NT2/D1 (cell line): ENCODE results near the gene PPA2.
"Not testable (repeated sequence)": the region's sequence is repeated elsewhere in the genome, so short reads cannot be mapped to it uniquely, and the experiment has no call there.

Experiments used
- DNase-seq: peaks from one replicate; pipeline ENCODE4 v3.0.0-alpha.2; 2011; ENCODE audit warnings: low read depth, low spot score
- H3K27me3 ChIP-seq: 2 replicates; pipeline ENCODE4 v1.6.0; 2011; ENCODE audit warnings: mild to moderate bottlenecking; ENCODE audit not compliant: insufficient read length, insufficient read depth
- H3K36me3 ChIP-seq: 2 replicates; pipeline ENCODE4 v1.6.1; 2011; ENCODE audit warnings: mild to moderate bottlenecking, low read length, mixed read lengths; ENCODE audit not compliant: insufficient read depth, insufficient read length
- H3K4me1 ChIP-seq: 2 replicates; pipeline ENCODE4 v1.5.1; 2011; ENCODE audit not compliant: insufficient read depth, insufficient read length
- H3K4me3 ChIP-seq: 2 replicates; pipeline ENCODE4 v1.5.1; 2011; ENCODE audit warnings: low read depth; ENCODE audit not compliant: insufficient read length
- H3K9ac ChIP-seq: 2 replicates; pipeline ENCODE4 v1.6.0; 2011; ENCODE audit warnings: low read depth; ENCODE audit not compliant: insufficient read length
- H3K9me3 ChIP-seq: 2 replicates; pipeline ENCODE4 v1.5.1; 2011; ENCODE audit warnings: mild to moderate bottlenecking, low read length; ENCODE audit not compliant: insufficient read depth
- SUZ12 ChIP-seq: IDR thresholded peaks from 2 replicates; pipeline ENCODE4 v1.6.1; 2011; ENCODE audit not compliant: insufficient read length, insufficient read depth; ENCODE audit errors: extremely low read depth
- YY1 ChIP-seq: IDR thresholded peaks from 2 replicates; pipeline ENCODE4 v1.6.1; 2011; ENCODE audit not compliant: insufficient read length, insufficient read depth
- ZNF274 ChIP-seq: IDR thresholded peaks from 2 replicates; pipeline ENCODE4 v1.6.1; 2011; ENCODE audit warnings: mild to moderate bottlenecking, low read depth, low read length

The PPA2 gene

GRCh38 chr4:105469736-105470135 is 4.1 kb downstream of the PPA2 start:
- H3K9ac ChIP-seq: no peak overlapping the region
- peaks cover 37% of the 10 kb centered on the region for H3K36me3 ChIP-seq
- no peak overlapping the region for H3K4me3 ChIP-seq
- no peaks in the 10 kb centered on the region for H3K4me1 ChIP-seq
- no peak for TF ChIP-seq ZNF274
- no peak for TF ChIP-seq SUZ12
- no peak for TF ChIP-seq YY1
- H3K9me3 ChIP-seq: peaks cover 4% of the 10 kb centered on the region; the same call in 1 of the 2 replicates
- no peak for DNase-seq
- no peaks in the 10 kb centered on the region for H3K27me3 ChIP-seq

GRCh38 chr4:105466580-105466979 is 7.3 kb downstream of the PPA2 start:
- no peaks in the 10 kb centered on the region for H3K4me1 ChIP-seq
- DNase-seq: no peak
- peaks cover 4% of the 10 kb centered on the region; the same call in 1 of the 2 replicates for H3K9me3 ChIP-seq
- peaks cover 33% of the 10 kb centered on the region for H3K36me3 ChIP-seq
- no peaks in the 10 kb centered on the region for H3K27me3 ChIP-seq
- no peak for TF ChIP-seq YY1
- no peak for TF ChIP-seq ZNF274
- no peak for TF ChIP-seq SUZ12
- H3K4me3 ChIP-seq: no peak overlapping the region
- no peak overlapping the region for H3K9ac ChIP-seq

- not testable (repeated sequence) for DNase-seq, H3K9ac ChIP-seq, H3K4me1 ChIP-seq, H3K4me3 ChIP-seq, H3K9me3 ChIP-seq, H3K27me3 ChIP-seq
- peaks cover 27% of the 10 kb centered on the region for H3K36me3 ChIP-seq
These were observed 9.3 kb downstream of the PPA2 start for GRCh38 chr4:105464563-105464962.

- TF ChIP-seq ZNF274 (no peak), SUZ12 (no peak), YY1 (no peak)
- Histone ChIP-seq H3K4me1 (no peaks in the 10 kb centered on the region), H3K27me3 (no peaks in the 10 kb centered on the region)
These were observed 11.3 kb downstream of the PPA2 start for GRCh38 chr4:105462576-105462975.

GRCh38 chr4:105461621-105462382 is 12.1 kb downstream of the PPA2 start:
- no peak for DNase-seq
- no peak overlapping the region for H3K9ac ChIP-seq
- TF ChIP-seq ZNF274 (no peak), YY1 (no peak), SUZ12 (no peak)
- H3K36me3 ChIP-seq: peaks cover 8% of the 10 kb centered on the region
- H3K27me3 ChIP-seq: no peaks in the 10 kb centered on the region
- no peaks in the 10 kb centered on the region for H3K4me1 ChIP-seq
- peaks cover 4% of the 10 kb centered on the region; the same call in 1 of the 2 replicates for H3K9me3 ChIP-seq
- no peak overlapping the region for H3K4me3 ChIP-seq

More at GRCh38 chr4:105462576-105462975, 11.3 kb downstream of the PPA2 start:
- H3K4me3 ChIP-seq: no peak overlapping the region
- no peak for DNase-seq
- no peak overlapping the region for H3K9ac ChIP-seq
- H3K36me3 ChIP-seq: peaks cover 15% of the 10 kb centered on the region
- H3K9me3 ChIP-seq: peaks cover 4% of the 10 kb centered on the region; the same call in 1 of the 2 replicates

- Histone ChIP-seq H3K27me3 (no peaks in the 10 kb centered on the region), H3K9ac (no peak overlapping the region)
- TF ChIP-seq YY1 (no peak), ZNF274 (no peak), SUZ12 (no peak)
These were observed 12.6 kb downstream of the PPA2 start for GRCh38 chr4:105461221-105461620.

GRCh38 chr4:105460306-105460705 is 13.6 kb downstream of the PPA2 start:
- DNase-seq: no peak
- Histone ChIP-seq H3K9me3 (peaks cover 4% of the 10 kb centered on the region; the same call in 1 of the 2 replicates), H3K4me1 (no peaks in the 10 kb centered on the region), H3K27me3 (no peaks in the 10 kb centered on the region), H3K4me3 (no peak overlapping the region), H3K9ac (no peak overlapping the region), H3K36me3 (peaks cover 10% of the 10 kb centered on the region)
- TF ChIP-seq ZNF274 (no peak), YY1 (no peak)

More at GRCh38 chr4:105461221-105461620, 12.6 kb downstream of the PPA2 start:
- peaks cover 4% of the 10 kb centered on the region; the same call in 1 of the 2 replicates for H3K9me3 ChIP-seq
- no peak for DNase-seq
- H3K4me3 ChIP-seq: no peak overlapping the region
- peaks cover 7% of the 10 kb centered on the region for H3K36me3 ChIP-seq
- H3K4me1 ChIP-seq: no peaks in the 10 kb centered on the region

GRCh38 chr4:105458541-105458940 is 15.3 kb downstream of the PPA2 start:
- not testable (repeated sequence) for H3K36me3 ChIP-seq, DNase-seq, H3K4me1 ChIP-seq, H3K9me3 ChIP-seq, H3K4me3 ChIP-seq, H3K9ac ChIP-seq, H3K27me3 ChIP-seq
